ENCODE results near the gene ITPR2.

ITPR2 gene

DNA sequence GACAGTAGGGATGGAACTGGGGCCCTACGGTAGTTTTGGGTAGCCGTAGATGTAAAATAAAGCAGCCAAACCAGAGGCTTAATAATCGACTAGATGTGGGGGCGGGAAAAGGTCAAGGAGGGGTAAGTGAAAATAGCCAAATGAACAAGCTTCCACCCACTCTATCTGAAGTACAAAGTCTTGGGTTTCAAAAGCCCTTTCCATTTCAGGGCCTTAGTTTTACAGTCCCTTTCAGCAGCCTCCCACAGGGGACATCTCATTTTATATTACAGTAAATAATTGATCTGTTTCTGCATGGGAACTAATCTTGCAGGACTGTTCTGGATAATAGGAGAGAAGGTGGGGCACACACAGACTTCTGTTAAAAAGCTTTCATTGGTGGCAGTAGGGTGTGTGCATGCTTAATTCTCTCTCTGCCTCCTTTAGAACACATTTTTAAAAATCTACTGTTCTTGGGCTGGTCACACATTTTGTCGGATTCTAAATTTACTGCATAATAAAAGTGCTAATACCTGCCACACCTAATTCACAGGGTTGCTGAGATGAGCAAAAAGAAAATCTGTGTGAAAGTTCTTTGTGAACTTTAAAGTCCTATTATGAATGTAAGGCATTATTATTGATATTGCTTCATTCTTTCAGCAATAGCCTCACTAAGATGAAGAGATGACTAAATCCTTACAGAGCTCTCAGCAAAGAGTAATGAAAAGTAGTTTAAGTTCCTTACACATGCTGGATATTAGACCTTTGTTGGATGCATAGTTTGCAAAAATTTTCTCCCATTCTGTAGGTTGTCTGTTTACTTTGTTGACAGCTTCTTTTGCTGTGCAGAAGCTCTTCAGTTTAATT is 104.6 kb downstream of the ITPR2 start:
- no peak for DNase-seq

DNA sequence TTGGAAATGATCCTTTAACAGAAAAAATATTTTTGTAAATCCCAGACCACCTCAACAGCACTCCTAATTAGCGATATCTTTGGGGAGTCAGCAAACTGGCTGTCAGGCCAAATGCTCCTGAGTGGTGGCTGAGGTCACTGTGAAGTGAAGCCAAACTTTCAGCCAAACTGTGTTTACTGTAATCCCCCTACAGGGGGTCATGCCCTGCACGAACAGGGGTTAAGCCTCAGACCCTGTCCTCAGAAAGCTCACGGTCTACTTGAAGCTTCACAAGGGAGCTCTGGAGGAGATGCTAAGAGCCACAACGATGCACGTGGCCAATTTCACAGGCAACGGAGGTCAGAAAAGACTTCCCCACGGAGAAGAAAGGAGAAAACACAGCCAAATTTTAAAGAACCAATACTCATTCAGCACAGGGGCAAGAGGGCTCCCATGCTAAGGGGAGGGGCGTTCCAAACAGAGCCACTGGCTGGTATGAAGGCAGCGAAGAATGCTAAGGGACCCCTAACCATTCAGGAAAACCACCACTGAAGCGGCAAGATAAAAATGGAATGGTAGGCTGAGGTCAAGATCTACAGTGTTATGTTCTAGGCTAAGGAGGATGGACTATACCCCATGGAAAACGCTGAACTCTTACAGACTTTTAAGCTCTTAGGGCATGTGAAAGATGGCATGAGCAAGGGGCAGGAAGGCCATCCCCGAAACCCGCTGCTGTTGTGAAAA is 105.4 kb downstream of the ITPR2 start:
- no peak for DNase-seq

DNA sequence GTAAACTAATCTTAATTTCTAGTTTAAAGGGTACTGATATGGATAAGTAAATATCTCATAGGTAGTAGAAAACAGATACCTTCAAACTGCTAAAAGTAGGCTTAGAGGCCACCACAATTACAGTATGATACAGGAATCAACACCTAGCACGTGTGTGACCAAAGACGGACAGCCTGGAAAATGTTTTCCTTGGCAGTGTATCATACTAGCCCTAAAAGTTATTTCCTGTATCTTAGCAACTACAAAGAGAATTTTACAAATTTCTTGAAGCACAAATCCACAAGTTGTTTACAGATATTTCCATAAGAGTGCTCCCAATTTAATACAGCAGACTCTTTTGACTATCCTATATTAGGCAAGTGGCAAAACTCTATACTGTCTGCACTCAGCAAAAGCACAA is 106.0 kb downstream of the ITPR2 start:
- DNase-seq = no peak

DNA sequence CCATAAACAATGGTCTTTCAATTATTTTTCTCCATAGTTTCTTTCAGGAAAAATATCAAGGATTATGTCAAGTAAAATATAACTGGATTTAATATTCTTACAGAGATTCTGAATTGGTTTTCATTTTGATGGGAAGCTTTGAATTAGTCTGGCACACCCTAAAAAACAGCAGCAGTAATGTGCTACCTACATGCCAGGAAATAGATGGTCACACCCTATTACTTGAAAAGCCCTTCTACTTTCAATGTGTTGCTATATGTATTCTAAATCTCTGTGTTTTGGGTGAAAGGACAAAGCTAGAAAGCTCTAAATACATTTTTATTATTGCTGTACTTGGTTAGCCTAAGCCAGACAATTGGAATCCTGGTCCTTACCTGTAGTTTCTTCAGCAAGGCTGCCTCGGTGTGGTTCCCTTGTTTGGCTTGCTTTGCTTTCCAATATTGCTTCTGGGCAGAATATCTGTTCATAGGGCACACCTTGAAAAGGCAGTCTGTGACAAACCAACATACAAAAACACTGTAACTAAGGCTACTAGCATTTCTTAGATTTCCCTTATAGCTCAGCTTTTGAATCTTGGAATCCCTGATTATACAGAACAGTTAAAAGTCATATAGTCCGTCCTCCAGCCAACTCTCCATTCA is 107.6 kb downstream of the ITPR2 start:
- DNase-seq = no peak

DNA sequence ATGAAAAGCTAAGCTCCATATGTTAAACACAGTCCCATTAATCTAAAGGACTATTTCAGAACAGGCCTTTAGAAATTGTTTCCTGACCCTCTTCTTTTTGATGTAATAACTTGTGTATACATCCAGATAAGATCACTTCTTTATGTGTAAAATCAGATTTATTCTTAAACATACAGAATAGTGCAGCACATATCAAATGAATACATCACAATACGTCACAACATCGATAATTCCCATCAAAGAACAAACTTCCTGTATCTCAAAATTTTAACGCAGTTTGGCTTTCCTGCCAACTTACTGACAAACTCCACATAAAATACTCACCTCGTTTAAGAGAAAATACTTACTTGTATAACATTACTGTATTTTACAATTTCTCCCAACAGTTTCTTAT is 108.7 kb downstream of the ITPR2 start:
- DNase-seq = no peak

DNA sequence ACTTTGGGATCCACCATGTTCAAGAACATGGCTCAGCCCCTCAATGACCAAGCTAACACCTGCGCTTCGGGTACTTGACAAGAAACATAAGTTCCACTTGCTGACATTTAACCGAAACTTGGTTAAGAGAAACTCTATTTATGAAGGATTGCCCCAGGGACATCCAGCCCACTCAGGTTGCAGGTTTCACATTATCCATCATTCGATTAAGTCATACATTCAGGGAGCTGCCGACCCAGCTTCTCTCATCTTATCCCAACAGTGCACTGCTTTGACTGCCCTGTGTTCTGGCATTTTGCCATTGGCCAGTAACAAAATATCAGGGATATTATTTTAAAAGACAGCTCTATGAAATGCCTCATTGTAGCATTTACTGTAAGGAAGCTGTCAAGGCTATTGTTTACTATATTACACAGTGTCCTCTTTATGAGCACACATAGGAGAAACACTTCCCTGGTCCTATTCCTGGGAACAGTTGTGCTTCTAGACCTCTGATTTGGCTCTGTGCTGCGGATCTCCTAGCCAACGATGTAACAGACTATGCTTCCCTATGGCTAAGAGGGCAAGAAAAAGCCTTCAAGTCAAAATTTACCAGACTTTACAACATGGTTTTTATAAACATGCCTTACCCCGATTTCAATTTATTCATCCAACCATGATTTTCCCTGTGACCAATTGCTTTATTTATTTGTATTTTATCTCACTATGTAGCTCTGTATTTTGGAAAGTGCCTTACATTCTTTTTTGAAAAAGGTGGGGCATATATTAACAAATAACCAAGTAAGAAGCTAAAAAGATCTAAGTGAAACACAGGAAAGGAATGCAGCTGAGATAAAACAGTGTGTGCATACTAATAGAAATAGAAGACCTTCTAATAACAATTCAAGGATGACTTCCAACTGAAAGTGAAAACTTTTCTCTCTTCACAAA is 109.3 kb downstream of the ITPR2 start:
- DNase-seq = no peak

DNA sequence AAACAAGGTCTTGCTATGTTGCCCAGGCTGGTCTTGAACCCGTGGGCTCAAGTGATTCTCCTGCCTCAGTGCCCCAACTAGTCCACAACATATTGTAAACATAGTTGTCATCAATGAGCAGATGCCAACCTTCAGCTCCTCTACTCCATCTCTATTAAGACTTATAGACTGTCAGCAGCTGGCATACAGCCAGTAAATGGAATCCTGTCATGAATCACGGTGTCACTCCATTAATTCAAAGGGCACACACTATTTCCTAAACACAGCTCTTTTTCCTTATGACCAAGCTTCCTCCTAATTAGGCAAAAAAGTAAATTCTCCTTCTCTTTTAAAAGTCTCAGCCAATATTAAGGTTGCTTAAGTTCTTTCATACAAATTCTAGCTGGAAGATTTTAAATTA is 111.2 kb downstream of the ITPR2 start:
- DNase-seq = peak in 1 of 2 experiments; percentile 26

DNA sequence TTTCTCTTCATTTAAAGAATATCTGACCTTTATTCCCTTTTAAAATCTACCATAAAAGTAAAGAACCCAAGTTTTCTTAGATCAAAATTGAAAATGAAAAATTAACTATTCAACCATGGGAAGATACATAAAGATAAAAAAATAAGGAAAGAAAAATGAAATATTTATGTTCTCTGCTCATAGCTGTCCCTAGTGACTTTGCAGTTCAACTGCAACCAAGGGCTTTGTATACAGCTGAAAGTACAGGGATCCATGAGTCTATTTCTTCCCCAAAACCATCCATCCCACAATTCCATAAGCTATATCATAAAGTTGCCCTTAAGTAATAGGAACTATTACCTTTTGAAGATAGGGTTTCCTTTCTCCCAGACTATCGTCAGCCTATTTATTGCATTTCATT is 113.1 kb downstream of the ITPR2 start:
- no peak for DNase-seq

DNA sequence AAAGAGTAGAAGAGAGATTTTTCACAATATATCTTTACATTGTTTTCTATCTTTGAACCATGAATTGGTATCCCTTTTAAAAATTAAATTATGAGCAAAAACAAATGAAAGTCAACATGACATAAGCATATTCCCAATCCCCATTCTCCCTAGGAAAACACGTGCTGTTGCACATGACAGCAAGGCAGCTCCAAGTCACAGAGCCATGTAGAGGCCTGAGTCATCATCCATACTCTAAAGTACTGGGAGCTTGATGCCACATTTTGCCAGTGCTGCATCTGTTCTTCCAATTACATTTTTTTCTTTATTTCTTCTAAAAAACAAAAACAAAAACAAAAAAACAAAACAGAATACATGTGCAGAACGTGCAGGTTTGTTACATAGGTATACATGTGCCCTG is 115.2 kb downstream of the ITPR2 start:
- DNase-seq = no peak

DNA sequence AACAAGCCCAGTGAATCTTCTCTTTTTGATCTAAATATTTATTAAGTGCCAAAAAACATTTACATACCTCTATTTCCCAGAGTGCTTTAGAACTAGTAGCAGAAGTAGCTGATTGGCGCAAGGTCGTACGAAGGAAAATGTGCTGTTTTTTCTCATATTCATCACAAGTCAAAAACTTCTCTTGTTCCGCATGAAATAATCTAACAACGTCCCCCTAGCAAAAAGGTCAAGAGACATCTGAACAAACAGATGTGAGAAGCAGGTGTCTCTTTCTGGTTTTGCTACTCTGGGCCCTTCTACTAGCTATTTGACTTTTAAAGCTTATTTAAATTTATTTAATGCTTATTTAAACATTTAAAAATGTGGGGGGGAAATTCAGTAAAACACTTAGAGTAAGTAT is 117.8 kb downstream of the ITPR2 start:
- DNase-seq = no peak

DNA sequence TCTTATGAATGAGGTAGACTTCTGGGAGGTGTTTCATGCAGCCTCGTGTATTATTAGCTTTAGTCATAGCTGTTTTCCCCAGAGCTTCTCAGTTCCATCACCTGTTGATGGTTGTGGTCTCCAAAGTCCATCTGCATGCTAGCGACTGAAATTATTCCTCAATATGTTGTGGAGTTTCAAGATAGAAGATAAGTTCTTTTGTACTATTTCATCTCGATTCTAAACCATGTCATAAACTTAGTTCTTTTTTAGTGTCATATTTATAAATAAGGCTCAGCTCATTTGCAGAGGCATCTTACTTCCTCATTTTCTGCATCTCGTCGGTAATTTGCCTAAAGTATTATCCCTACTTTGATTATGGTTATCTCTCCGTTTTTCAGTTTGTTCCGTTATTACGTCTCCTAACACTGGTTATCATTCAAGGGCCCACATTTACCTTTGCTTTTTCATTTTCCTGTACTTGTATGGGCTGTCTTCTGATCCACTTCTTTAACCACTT is 119.1 kb downstream of the ITPR2 start:
- DNase-seq = no peak

DNA sequence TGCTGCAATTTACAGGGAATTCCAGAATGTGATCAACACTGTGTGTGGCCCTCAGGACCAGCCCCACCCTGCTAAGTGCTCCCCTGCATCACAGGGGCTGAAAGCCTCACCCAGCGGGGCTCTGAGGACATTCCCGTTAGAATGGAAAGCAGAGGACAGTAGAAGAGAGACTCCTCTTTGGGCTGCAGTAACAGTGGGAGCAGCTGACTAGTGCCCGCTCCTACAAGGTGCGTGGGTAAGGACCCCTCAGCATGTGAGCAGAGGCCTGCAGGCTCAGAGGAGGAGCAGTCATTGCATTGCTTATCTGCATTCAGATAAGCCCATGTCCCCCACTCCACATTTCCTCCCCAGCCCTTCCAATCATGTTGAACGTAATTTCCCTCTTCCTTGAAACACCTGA is 120.1 kb downstream of the ITPR2 start:
- DNase-seq = no peak

DNA sequence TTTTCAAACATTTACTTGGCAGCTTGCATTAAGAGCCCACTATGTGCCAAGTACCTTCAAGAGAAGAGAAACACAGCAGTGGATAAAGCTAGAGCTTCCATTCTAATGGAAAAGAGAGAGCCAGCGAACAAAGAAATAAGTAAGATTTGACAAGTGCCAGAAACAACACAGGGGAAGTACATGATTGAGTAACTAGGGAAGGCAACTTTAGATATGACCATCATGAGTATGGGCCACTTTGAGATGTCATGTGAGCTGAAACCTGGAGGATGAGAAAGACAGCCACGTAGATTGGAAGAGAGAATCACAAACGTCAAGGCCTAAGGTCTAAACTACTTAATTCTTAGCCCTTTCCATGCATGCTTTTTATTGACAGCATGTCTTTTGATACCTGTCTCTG is 121.4 kb downstream of the ITPR2 start:
- no peak for DNase-seq

DNA sequence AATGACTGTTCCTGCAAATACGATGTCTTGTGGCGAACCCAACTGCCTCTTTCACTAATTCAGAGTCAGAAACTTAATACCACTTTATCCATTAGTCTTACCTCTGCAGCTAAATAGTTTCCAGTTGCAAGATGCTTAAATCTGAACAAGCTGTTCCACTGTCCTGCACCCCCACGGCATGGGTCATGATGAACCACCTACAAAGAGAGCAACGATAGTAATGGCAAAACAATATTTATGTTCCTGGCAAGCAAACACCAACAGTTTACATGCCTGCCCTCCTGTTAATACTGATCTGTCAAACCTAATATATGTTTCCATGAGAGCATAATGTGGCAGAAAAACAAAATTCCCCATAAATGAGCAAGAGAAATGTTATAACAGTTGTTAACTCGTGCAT is 121.9 kb downstream of the ITPR2 start:
- DNase-seq = no peak

DNA sequence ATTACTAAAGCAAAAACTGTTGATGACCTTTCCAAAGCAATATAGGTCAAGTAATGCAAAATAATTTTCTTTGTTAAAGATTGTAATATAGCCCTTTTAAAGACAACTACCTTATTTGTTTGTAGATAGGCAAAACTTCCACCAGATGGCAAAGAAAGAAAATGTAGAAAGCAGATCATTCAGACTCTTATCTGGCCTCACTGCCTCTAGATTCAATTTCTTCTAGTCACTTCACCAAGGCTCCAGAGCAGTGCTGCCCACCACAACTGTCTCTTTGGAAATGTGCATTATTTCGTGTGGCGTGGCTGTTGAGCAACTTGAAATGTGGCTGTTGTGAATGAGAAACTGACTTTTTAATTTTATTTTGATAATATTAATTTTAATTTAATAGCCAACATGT is 127.1 kb downstream of the ITPR2 start:
- no peak for DNase-seq

DNA sequence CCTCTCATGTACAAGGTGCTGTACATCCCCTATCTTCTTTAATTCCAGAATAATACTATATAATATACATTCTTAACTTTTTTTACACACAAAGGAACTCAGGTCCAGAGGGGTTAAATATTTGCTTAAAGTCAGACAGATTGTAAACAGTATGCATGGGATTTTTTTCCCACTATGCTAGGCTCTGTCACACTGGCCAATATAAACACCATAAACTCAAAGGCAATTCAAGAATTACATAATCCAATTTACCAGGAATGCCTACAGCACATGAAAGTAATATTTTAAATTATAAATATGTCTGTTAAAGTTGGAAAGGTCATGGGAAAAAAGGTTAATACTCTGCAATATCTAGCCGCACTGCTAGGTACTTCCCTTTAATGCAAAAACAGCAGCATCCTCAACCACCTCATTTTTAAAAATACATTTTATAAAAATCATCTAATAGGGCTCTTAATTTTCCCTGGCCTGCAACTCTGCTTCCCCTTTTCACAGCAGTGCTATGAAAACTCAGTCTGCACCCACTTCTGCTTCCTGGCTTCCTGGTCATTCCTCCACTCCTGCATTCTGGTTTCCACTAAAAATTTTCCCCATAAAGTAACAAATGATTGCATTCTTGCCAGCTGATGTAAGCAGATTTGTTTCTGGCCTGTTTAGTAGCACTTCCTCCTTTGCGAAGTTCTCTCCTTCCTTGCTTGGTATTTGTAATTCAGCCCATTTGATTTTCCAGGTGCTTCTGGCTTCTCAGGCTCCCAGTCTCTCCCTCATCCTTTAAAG is 128.1 kb downstream of the ITPR2 start:
- no peak for DNase-seq

DNA sequence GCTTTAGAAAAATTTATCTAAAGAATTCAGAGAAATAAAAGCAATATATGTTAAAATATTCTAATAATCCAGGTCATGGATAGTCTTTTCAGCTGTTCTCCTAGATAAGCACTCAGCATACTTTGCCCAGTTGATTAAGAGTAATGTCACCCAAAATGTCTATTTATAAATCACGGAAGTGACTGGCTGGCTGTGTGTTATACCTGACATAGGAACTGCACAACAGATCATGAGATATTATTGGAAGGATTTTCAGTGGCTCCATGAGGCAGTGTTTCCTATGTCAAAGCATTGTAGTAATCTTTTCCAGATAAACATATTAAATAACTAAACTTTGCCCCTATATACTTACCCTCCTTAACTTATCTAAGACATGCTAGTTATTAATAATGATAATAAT is 128.8 kb downstream of the ITPR2 start:
- DNase-seq = no peak

DNA sequence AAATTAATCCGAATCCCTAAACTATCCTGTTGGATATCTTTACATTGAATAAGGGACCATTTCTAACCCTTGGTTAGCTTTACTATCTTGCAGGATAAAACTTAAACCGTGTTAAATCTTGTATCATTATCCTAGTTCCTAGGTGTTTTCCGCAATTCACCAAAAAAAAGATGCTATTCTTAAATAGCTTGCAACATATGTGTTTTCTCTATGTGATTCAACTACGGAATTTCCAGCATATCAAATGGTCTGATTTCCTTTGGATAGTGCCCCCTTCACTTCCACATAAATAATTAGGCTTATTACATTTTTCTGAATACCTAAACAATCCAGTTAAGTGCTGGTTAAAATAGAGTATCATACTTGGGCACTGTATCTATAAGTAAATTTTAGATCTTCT is 130.3 kb downstream of the ITPR2 start:
- DNase-seq = no peak

DNA sequence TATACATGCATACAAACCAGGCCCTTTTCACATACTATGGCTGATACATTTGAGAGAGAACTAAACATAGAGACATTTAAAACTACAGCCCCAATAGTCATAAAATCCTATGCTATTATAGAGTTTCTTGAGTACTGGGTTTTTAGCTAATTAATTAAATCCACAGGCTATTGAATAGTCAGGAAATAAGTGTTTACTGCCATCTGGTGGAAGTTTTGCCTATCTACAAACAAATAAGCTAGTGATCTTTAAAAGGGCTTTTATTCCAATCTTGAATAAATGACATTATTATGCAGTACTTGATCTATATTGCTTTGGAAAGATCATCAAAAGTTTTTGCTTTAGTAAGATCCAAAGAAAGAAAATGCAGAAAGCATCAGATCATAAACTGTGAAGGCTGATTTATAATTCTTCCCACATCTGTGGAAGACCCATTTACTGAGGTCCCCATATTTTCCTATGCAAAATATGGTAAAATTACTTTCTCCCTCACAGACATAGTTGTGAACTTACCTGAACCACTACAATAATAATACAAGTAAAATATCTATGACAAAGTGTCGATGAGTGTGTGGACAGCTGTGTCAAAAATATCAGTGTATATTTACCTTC is 131.3 kb downstream of the ITPR2 start:
- peak in 1 of 2 experiments; percentile 68 for DNase-seq

DNA sequence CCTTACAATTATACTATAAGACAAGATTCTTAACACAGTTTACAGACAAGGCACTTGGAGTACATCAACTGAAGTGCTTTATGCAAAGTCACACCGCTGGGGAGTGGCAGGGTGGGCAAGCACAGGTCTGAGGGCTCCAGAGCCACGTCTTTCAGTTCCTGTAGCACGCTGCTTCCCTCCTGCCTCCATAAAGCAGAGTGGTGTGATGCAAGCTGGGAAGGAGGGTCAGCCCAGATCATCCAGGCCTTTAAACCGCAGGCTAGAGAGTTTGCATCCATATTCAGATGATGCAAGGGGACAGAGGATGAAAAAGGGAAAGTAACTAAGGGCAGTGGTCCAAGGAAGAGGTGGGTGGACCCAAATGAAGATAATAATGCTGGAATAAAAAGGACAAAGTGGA is 132.6 kb downstream of the ITPR2 start:
- no peak for DNase-seq

DNA sequence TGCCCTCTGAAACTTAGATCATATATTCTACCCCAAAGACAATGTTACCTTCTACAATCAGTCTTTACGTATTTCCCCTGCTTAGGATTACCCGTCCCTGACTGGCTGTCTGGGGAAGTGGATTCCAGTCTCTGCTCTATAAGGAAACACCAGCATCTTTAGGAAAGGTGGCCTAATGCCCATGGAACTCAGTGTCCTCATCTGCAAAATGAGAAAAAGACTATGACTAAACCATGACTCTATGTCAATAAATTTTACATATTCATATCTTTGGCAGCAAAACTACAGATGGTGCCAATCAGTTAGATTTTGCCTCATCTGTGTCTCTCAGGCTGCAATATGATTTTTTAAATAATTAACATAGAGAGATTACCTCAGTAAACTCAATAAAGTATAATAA is 133.8 kb downstream of the ITPR2 start:
- DNase-seq = no peak
